NCI-H2196 treated with DMSO at 0.1 percent for 48 hours (cell line): Measurements from ENCODE around the gene MGLL.

Experiments used
- DNase-seq: peaks from one replicate; lab custom pipeline; 2025; ENCODE audit not compliant: unreplicated experiment; lab: John Stamatoyannopoulos, UW

MGLL gene

GRCh38 chr3:127789990-127790881, 32.1 kb downstream of the MGLL start:
- DNase-seq, result no peak

- no peak for DNase-seq
Observed at GRCh38 chr3:127789051-127789450, 33.3 kb downstream of the MGLL start.

- DNase-seq, result no peak
Observed at GRCh38 chr3:127788451-127788909, 33.8 kb downstream of the MGLL start.

GRCh38 chr3:127787571-127788365, 34.5 kb downstream of the MGLL start:
- DNase-seq, result no peak

GRCh38 chr3:127787071-127787490, 35.2 kb downstream of the MGLL start:
- no peak for DNase-seq

- DNase-seq, result peak; percentile 91
Observed at GRCh38 chr3:127786353-127787070, 35.8 kb downstream of the MGLL start.

GRCh38 chr3:127785711-127786265, 36.5 kb downstream of the MGLL start:
- no peak for DNase-seq

- DNase-seq, result peak; percentile 91
Observed at GRCh38 chr3:127784865-127785710, 37.2 kb downstream of the MGLL start.

- no peak for DNase-seq
Observed at GRCh38 chr3:127784283-127784682, 38.0 kb downstream of the MGLL start.

- no peak for DNase-seq
Observed at GRCh38 chr3:127783642-127784160, 38.6 kb downstream of the MGLL start.

- no peak for DNase-seq
Observed at GRCh38 chr3:127783166-127783565, 39.1 kb downstream of the MGLL start.

- DNase-seq, result no peak
Observed at GRCh38 chr3:127781411-127782001, 40.8 kb downstream of the MGLL start.

GRCh38 chr3:127780536-127781400, 41.5 kb downstream of the MGLL start:
- DNase-seq, result no peak

- DNase-seq, result no peak
Observed at GRCh38 chr3:127779747-127780146, 42.6 kb downstream of the MGLL start.

GRCh38 chr3:127777921-127778656, 44.2 kb downstream of the MGLL start:
- no peak for DNase-seq

GRCh38 chr3:127777332-127777731, 45.0 kb downstream of the MGLL start:
- no peak for DNase-seq

- no peak for DNase-seq
Observed at GRCh38 chr3:127776347-127776746, 46.0 kb downstream of the MGLL start.
